NOMO-1 treated with DMSO at 0.1 percent for 48 hours (cell line): ENCODE data around the gene CASP6.
"Not testable (repeated sequence)": the region's sequence is repeated elsewhere in the genome, so short reads cannot be mapped to it uniquely, and the experiment has no call there.

Experiments
- DNase-seq: peaks from one replicate; lab custom pipeline; 2025; ENCODE audit not compliant: unreplicated experiment; lab: John Stamatoyannopoulos, UW

Gene CASP6

DNA sequence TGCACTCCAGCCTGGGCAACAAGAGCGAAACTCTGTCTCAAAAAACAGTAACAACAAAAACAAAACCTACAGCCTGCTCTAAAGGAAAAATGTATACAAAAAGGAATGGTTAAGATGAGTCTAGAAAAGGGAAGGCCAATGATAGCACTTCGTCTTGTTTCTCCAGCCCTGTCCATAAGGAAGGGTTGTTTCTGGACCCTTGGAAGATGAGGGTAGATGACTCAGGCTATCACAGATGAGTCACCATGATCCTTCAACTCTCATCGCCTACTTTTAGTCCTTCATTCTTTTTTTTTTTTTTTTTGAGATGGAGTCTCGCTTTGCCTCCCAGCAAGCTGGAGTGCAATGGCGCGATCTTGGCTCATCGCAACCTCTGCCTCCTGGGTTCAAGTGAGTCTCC lies 17.8 kb upstream of the CASP6 start:
- DNase-seq = no peak

DNA sequence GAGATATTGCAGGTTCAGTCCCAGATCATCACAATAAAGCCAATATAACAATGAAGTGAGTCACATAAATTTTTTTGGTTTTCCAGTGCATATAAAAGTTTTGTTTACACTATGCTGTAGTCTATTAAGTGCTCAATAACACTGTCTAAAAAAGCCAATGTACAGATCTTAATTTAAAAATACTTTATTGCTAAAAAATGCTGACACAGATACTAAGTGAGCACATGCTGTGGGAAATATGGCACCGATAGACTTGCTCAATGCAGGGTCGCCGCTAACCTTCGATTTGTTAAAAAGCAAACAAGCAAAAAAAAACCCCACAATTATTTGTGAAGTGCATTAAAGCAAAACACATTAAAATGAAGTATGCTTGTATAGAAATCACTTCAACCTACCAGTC lies 16.4 kb upstream of the CASP6 start:
- DNase-seq = no peak

DNA sequence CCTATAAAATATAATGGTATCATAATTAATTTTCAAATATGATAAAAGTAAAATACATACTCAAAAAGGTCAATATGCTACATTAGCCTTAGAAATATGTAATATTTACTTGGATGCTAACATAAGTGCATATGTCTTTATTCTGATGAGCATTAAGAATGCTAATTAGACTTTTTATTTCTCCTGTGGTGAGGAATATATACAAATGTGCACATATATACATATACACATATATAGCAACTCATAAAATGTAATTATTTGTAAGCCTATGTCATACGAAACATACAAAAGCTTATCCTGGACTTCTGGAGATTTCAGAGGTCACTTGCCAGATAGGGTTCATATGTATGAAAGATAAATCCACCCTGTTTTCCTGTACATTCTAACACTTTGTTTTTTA lies 15.5 kb upstream of the CASP6 start:
- no peak for DNase-seq

DNA sequence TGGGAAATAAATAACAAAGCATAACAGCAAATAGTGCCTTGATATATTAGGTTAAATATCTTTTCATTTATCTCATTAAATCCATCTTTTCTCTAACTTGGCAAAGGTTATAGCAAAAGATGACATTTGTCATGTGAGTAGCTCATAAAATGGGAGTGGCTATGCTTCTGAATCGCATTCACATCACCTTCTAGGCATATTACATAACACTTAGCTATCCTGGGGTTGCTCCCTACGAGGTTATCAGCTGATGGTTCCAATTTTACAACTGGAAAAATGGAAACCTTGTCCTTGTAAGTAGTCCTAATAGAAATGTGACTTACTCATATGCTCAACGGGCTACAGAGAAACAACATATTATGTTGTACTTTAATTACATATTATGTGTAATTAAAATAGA lies 10.3 kb upstream of the CASP6 start:
- no peak for DNase-seq

DNA sequence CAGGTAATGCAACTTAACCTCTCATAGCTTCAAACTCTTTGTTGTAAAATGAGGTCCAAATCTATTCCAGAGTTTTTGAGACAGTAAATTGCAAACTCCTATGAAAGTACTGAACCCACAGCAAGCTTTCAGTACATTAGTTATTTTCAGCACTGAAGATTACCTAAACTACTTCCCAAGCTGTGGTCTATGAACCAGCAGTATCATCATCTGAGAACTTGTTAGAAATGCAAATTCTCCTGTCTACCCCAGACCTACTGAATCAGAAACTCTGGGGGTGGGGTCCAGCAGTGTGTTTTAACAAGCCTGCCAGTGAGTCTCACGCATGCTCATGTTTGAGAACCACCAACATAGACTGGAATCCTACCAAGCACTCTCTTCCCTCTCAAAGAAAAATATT lies 5.7 kb upstream of the CASP6 start:
- no peak for DNase-seq

DNA sequence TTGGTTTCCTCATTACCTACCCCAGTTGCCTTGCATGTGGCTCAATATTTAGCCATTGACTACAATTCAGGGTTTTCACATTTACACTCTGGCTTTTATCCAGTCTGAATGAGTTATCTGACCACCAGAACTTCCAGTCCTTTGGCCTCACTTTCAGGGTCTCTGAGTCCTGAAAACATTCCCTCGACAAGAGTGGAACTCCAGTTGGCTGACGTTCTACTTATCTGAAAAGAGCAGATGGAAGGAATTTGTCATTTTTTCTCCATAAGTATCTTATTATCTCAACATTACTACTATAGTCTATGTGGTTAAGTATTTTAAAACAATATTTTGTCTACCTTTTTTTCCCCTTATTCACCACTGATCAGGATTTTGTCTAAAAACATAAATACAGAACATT lies 5.2 kb upstream of the CASP6 start:
- DNase-seq = no peak

DNA sequence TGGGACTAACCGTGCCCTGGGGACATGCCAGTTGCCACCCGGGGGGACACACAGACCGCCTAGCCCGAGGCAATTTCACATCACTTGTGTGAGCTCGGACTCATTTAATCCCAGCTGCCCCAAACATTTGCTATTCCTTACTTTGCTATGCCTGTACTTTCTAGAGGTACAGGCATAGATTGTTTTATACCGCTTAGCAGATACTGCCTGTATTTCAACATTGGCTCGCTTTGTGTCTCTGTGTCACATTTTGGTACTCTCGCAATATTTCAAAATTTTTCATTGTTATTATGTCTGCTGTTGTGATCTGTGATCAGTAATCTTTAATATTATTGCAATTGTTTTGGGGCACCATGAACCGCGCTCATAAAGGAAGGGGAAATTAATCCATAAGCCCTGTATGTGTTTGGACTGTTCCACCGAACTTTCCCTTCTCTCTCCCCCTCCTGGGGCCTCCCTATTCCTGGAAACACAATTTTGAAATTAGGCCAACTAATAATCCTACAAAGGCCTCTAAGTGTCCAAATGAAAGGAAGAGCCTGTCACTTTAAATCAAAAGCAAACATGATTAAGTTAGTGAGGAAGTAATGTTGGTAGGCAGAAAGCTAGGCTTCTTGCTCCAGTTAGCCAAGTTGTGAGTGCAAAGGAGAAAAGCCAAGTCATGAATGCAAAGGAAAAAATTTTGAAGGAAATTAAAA lies 568 bp upstream of the CASP6 start:
- DNase-seq = peak; percentile 70

DNA sequence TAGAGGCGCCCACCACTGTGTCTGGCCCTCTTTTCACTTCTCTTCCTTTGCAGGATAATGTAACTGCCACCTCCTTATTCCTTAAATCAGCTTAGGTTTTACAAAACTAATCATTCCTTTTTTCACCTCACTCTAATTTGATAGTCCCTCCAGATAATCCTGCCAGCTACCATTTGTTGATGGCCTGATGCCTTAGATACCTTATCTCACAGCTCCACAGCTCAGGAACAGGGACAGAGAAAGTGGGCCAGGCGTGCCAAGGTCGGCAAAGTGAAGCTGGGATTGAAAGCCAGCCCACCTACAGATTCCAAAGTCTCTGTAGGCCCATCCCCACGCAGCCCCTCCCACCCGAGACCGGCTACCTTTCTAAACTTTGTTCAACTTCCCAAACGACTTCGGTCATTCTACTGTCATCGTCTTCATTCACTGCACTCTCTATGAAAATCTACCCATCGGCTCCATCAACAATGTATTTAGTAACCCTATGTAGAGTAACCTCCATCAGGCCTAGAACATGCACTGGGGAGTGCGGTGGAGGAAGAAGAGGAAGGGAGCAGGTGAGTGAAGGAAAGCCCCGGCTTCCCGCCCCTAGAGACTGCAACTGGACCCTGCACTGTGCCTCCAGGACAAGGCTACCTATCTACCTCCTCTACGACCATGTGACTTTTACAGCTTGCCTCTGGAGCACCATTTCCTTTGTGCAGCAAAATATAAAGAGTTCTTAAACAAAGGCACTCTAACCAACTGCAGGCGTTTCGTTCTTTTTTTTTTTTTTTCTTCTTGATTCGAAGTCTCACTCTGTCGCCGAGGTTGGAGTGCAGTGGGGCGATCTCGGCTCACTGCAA lies 1.5 kb downstream of the CASP6 start:
- DNase-seq = no peak

DNA sequence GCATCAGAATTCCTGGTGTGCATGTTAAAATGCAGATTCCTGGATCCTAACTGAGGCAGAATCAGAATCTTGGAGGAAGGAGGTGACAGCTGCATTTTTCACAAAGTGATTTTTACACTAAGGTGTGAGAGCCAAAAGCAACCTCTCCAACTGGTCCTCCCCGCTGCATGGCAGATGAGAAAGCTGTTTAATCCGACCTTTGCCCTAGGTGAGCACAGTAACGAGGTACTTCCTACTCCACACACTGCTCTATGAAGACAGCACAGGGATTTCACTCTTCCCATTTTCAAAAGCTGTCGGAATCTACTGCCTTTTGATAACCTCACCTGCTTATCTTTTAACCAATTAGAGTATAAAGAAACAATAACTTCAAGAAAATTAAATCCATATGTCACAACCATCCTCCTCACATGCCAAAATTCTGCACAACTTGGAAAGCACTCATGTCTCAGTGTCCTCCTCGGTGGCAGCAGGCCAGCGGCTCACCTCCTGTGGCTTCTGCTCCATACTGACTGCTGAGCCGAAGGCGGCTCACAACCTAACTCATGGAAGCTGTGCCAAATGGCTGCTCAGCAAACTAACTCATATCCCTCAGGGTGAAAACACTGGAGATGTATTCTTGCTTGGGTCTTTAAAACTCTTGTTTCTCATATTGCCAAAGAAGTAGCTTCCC lies 3.6 kb downstream of the CASP6 start:
- DNase-seq = no peak

DNA sequence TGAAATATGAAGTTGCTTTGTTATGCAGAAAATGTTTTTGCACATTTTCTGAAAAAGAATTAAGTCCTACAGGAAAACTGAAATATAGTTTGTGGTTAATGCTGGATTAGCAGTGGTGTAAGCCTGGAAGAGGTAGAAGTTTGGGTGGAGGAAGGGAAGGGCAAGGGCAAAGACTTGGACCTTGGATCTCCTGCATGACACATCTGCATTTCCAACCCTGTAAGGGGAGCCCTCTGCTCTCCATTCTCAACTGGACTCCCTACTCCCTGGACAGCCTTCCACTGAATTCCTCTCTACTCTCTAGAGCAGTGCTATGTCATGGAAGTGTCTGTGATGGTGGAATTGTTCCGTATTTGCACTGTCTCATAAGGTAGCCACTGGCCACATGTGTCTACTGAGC lies 4.6 kb downstream of the CASP6 start:
- DNase-seq = no peak

DNA sequence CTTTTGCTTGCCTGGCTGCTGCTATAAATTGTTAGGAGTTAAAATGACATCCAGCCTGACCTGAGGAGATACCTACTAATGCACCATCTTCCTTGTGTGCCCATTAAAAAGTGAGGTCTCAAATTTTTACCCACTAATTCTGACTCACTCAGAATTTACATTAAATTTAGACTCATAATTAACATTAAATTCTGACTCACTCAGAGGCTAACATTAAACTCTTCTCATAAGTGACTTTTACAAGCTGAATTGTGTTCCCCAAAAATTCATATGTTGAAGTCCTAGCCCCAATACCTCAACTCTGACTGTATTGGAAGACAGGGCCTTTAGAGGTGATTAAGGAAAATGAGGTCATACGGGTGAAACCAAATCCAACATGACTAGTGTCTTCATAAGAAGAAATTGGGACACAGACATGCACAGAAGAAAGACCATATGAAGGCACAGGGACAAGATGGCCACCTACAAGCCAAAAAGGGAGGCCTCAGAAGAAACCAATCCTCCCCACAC lies 11.8 kb downstream of the CASP6 start:
- no peak for DNase-seq

DNA sequence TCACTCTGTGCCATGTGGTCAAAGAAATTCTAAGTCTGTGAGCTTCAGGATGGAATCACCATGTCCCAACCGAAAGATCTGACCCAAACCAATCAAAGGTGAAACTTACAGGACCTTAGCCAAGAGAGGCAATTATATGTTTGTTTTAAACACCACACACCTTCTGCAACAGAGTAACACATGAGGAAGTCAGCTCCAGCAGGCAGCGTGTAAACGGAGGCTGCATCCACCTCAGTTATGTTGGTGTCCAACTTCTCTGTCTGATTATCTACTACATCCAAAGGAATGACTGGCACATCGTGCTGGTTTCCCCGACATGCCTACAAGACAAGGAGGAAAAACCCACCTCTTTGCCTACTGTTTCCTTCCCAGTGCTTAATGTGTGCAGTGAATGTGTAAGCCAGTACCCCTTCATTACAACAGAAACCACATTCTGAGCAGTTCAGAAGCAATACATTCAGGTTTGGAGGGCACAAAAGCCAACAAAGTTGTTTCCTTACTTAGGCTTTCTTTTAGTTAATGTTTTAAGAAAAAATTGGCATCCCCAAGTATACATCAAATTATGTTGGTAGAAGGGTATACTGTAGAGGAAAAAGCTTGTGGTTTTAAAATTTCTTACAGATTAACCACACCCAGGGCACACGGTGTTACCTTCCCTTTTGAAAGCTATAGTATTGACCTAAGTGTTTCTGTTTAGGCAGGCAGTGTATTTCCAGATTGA lies 12.4 kb downstream of the CASP6 start:
- no peak for DNase-seq

DNA sequence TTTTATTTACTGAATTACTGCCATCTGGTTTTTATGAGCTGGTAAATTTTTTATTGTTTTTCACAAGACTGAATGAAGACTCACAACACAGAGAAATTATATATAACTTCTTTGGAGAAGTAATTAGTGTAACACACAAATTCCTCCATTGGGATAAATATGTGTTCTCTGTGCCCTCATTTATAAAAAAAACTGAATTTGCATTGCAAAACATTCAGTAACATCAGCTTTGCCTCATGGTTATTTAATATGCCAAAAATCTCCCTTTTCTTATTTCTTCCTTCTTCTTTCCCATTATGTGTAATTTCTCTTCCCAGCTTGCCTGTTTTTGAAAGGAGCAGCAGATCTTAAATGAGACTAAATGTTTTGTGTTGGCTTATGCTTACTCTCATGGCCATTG lies 18.5 kb downstream of the CASP6 start:
- DNase-seq = no peak

DNA sequence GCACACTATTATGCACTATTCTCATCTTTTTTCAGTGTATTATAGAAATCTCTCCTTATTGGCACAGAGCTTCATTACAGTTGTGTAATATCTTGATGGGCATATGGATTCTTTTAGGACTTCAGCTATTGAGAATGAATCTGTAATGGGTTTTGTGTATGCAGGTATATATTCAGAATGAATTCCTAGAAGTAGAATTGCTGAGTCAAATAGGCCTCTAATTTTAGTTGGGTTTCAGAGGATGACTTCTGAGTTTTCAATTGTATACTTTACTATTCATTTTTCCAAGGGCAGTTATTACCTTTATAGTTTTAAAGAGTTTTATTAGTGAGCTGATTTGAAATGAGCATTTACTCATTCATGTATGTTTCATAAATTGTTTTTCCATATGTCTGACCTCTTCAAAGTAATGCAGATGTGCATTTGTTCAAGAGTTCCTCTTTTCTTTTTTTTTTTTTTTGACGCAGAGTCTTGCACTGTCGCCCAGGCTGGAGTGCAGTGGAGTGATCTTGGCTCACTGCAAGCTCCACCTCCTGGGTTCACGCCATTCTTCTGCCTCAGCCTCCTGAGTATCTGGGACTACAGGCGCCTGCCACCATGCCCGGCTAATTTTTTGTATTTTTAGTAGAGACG lies 19.5 kb downstream of the CASP6 start:
- DNase-seq = no peak

DNA sequence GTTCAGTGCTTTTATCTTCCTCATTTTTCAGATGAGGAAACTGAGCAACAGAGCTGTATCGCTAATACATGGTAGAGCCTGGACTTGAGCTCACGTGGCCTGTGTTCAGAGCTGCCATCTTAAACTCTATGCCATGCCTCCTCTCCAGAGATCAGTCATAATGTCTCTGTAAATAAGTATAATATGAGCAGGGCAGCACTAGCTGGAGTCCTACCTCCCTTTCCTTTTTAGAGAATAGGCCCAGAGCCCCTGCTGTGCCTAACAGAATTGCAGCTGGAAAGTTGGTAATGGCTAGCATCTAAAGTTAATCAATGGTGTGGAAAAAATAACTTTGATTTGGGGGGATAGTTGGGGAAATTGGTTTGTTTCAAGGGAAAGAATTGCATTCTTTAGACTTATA lies 20.4 kb downstream of the CASP6 start:
- DNase-seq = no peak

DNA sequence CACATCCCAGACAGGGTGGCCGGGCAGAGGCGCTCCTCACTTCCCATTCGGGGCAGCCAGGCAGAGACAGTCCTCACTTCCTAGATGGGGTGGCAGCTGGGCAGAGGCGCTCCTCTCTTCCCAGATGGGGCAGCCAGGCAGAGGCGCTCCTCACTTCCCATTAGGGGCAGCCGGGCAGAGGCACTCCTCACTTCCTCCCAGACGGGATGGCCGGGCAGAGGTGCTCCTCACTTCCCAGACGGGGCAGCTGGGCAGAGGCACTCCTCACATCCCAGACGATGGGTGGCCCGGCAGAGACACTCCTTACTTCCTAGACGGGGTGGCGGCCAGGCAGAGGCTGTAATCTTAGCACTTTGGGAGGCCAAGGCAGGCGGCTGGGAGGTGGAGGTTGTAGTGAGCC lies 24.3 kb downstream of the CASP6 start:
- not testable (repeated sequence) for DNase-seq

DNA sequence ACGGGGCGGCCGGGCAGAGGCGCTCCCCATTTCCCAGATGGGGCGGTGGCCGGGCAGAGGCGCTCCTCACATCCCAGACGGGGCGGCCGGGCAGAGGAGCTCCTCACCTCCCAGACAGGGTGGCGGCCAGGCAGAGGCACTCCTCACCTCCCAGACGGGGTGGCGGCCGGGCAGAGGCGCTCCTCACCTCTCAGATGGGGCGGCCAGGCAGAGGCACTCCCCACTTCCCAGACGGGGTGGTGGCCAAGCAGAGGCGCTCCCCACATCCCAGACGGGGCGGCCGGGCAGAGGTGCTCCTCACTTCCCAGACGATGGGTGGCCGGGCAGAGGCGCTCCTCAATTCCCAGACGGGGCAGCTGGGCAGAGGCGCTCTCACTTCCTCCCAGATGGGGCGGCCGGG lies 24.8 kb downstream of the CASP6 start:
- not testable (repeated sequence) for DNase-seq

DNA sequence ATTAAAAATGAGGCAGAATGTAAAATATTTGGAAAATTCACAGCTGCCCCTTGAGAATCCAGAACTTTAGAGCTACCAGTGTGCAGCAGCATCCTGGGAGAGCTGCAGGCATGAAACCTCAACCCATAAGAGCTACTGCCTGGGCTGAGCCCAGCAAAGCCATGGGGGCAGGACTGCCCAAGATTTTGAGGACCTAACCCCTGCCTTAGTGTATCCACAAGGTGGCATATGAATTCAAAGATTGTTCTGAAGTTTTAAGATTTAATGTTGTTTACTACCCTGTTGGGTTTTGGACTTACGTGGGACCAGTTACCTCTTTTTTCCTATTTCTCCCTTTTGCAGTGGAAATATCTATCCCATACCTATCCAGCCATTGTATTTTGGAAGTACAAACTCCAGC lies 26.4 kb downstream of the CASP6 start:
- DNase-seq = no peak

DNA sequence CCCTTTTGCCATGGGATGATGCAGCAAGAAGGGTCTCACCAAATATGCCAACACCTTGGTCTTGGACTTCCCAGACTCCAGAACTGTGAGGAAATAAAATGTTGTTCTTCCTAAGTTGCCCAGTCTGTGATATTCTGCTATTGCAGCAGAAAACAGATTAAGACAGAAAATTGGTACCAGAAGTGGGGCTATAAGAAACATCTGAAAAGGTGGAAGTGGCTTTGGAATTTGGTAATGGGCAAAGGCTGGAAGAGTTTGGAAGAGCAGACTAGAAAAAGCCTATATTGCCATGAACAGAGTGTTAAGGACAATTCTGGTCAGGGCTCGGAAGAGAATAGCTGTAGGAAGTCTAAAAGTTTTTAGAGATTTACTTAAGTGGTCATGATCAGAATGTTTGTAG lies 27.4 kb downstream of the CASP6 start:
- DNase-seq = no peak

DNA sequence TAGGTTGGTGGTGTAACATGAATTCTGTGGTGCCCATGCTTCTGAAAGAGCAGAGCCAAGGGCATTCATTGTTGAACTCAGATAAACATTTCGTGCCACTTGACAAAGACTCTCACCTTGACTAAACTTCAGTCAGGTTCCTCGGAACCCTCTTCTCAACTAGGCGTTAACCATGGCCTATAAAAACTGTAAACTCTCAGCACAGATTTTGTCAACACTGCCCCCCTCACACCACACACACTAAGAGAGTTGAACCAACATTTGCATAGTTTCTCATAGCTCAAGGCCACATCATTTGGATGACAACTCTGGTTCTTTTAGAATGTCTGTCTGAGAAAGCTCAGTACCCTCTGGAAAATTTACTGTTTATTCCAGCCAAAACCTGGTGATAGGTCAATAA lies 28.1 kb downstream of the CASP6 start:
- no peak for DNase-seq

DNA sequence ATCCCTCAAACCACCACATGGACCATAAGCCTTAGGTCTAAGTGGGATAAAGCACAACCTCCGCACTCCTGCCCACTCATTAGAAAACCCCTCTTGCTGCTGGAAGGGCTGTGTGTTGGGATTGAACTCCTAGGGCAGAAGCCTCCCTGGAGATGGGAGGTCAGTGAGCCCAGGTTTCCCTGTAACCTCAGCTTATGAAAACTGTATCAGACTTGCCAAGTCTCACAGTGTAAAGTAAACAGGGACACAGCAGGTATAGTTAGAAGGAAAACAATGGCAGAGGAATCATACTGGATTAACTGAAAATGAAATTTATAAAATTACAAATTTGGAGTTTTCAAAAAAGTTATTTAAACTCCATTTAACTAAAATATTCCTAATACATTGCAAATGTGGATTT lies 29.9 kb downstream of the CASP6 start:
- DNase-seq = no peak
